ENCODE results near the gene ARID1B. TPM values are rescaled to one million over a fixed set of nuclear protein-coding genes. Genes with fewer than 3 reads are reported as not detected.

The ARID1B gene
- total and polyA plus RNA-seq, 9 of the 15 experiments (the other 6 are each of a cell fraction or from before 2014, with no cell fraction given) = 12.5 to 50.5 (median 25.8) TPM

DNA sequence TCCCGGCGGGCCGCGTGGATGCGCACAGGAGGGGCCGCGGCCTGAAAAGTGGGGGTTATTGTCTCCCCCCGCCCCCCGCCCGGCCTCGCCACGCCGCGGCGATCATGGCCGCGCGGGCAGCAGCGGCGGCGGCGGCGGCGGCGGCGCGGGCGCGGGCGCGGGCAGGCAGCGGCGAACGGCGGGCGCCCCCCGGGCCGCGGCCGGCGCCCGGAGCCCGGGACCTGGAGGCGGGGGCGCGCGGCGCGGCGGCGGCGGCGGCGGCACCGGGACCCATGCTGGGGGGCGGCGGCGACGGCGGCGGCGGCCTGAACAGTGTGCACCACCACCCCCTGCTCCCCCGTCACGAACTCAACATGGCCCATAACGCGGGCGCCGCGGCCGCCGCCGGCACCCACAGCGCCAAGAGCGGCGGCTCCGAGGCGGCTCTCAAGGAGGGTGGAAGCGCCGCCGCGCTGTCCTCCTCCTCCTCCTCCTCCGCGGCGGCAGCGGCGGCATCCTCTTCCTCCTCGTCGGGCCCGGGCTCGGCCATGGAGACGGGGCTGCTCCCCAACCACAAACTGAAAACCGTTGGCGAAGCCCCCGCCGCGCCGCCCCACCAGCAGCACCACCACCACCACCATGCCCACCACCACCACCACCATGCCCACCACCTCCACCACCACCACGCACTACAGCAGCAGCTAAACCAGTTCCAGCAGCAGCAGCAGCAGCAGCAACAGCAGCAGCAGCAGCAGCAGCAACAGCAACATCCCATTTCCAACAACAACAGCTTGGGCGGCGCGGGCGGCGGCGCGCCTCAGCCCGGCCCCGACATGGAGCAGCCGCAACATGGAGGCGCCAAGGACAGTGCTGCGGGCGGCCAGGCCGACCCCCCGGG is 637 bp downstream of the ARID1B start (continued):
- TF ChIP-seq, protein P1, sequence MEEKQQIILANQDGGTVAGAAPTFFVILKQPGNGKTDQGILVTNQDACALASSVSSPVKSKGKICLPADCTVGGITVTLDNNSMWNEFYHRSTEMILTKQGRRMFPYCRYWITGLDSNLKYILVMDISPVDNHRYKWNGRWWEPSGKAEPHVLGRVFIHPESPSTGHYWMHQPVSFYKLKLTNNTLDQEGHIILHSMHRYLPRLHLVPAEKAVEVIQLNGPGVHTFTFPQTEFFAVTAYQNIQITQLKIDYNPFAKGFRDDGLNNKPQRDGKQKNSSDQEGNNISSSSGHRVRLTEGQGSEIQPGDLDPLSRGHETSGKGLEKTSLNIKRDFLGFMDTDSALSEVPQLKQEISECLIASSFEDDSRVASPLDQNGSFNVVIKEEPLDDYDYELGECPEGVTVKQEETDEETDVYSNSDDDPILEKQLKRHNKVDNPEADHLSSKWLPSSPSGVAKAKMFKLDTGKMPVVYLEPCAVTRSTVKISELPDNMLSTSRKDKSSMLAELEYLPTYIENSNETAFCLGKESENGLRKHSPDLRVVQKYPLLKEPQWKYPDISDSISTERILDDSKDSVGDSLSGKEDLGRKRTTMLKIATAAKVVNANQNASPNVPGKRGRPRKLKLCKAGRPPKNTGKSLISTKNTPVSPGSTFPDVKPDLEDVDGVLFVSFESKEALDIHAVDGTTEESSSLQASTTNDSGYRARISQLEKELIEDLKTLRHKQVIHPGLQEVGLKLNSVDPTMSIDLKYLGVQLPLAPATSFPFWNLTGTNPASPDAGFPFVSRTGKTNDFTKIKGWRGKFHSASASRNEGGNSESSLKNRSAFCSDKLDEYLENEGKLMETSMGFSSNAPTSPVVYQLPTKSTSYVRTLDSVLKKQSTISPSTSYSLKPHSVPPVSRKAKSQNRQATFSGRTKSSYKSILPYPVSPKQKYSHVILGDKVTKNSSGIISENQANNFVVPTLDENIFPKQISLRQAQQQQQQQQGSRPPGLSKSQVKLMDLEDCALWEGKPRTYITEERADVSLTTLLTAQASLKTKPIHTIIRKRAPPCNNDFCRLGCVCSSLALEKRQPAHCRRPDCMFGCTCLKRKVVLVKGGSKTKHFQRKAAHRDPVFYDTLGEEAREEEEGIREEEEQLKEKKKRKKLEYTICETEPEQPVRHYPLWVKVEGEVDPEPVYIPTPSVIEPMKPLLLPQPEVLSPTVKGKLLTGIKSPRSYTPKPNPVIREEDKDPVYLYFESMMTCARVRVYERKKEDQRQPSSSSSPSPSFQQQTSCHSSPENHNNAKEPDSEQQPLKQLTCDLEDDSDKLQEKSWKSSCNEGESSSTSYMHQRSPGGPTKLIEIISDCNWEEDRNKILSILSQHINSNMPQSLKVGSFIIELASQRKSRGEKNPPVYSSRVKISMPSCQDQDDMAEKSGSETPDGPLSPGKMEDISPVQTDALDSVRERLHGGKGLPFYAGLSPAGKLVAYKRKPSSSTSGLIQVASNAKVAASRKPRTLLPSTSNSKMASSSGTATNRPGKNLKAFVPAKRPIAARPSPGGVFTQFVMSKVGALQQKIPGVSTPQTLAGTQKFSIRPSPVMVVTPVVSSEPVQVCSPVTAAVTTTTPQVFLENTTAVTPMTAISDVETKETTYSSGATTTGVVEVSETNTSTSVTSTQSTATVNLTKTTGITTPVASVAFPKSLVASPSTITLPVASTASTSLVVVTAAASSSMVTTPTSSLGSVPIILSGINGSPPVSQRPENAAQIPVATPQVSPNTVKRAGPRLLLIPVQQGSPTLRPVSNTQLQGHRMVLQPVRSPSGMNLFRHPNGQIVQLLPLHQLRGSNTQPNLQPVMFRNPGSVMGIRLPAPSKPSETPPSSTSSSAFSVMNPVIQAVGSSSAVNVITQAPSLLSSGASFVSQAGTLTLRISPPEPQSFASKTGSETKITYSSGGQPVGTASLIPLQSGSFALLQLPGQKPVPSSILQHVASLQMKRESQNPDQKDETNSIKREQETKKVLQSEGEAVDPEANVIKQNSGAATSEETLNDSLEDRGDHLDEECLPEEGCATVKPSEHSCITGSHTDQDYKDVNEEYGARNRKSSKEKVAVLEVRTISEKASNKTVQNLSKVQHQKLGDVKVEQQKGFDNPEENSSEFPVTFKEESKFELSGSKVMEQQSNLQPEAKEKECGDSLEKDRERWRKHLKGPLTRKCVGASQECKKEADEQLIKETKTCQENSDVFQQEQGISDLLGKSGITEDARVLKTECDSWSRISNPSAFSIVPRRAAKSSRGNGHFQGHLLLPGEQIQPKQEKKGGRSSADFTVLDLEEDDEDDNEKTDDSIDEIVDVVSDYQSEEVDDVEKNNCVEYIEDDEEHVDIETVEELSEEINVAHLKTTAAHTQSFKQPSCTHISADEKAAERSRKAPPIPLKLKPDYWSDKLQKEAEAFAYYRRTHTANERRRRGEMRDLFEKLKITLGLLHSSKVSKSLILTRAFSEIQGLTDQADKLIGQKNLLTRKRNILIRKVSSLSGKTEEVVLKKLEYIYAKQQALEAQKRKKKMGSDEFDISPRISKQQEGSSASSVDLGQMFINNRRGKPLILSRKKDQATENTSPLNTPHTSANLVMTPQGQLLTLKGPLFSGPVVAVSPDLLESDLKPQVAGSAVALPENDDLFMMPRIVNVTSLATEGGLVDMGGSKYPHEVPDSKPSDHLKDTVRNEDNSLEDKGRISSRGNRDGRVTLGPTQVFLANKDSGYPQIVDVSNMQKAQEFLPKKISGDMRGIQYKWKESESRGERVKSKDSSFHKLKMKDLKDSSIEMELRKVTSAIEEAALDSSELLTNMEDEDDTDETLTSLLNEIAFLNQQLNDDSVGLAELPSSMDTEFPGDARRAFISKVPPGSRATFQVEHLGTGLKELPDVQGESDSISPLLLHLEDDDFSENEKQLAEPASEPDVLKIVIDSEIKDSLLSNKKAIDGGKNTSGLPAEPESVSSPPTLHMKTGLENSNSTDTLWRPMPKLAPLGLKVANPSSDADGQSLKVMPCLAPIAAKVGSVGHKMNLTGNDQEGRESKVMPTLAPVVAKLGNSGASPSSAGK (IDR thresholded peaks at IDR 0.05) = no peak
- TF ChIP-seq ADNP (tag; IDR thresholded peaks at IDR 0.05) = no peak
- TF ChIP-seq HNRNPL (IDR thresholded peaks at IDR 0.05; ENCODE audit: low read depth, low read length) = peak; percentile 1
- TF ChIP-seq, protein P2, sequence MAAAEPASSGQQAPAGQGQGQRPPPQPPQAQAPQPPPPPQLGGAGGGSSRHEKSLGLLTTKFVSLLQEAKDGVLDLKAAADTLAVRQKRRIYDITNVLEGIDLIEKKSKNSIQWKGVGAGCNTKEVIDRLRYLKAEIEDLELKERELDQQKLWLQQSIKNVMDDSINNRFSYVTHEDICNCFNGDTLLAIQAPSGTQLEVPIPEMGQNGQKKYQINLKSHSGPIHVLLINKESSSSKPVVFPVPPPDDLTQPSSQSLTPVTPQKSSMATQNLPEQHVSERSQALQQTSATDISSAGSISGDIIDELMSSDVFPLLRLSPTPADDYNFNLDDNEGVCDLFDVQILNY (CRISPR knock-in tag; IDR thresholded peaks at IDR 0.05) = no peak
- TF ChIP-seq OTX1 (CRISPR knock-in tag; IDR thresholded peaks at IDR 0.05) = peak; percentile 68; the same call in 1 of the 2 replicates
- no peak for TF ChIP-seq NR1H2 (CRISPR knock-in tag; IDR thresholded peaks at IDR 0.05)
- no peak for TF ChIP-seq ZNF764 (CRISPR knock-in tag; IDR thresholded peaks at IDR 0.05; ENCODE audit: low read depth)
- peak; percentile 11 for TF ChIP-seq RBM22 (IDR thresholded peaks at IDR 0.05; ENCODE audit: low read depth, low read length, poor library complexity, severe bottlenecking)
- TF ChIP-seq RBM25 (IDR thresholded peaks at IDR 0.05; ENCODE audit: low read depth, low read length, severe bottlenecking) = no peak
- TF ChIP-seq XRCC5 (IDR thresholded peaks at IDR 0.05; ENCODE audit: low read depth, low read length) = peak; percentile 15; the same call in 1 of the 2 replicates
- TF ChIP-seq SMARCE1 (IDR thresholded peaks at IDR 0.05) = 0 out of 2 replicates have a peak, but pooled peaks have one; percentile 13
- no peak for TF ChIP-seq FOS (IDR thresholded peaks at IDR 0.05; ENCODE audit: extremely low read depth, insufficient read length)
- no peak for TF ChIP-seq CHD4 (IDR thresholded peaks at IDR 0.05; ENCODE audit: insufficient read depth, insufficient replicate concordance, low read depth, low read length, poor library complexity, severe bottlenecking)
- TF ChIP-seq FOXA1 (IDR thresholded peaks at IDR 0.05; ENCODE audit: borderline replicate concordance) = no peak
- no peak for TF ChIP-seq ZNF253 (CRISPR knock-in tag; conservative IDR thresholded peaks at IDR 0.05)
- TF ChIP-seq PTTG1 (tag; IDR thresholded peaks at IDR 0.05; ENCODE audit: low read depth) = no peak
